Tibial nerve (tissue), 4 donors: ENCODE data around the gene ZNF541. TPM values are rescaled to one million over a fixed set of nuclear protein-coding genes. Genes with fewer than 3 reads are reported as not detected.
"Not testable (repeated sequence)": the region's sequence is repeated elsewhere in the genome, so short reads cannot be mapped to it uniquely, and the experiment has no call there.

Source experiments
- DNase-seq, 2 donors: peaks; one replicate each; pipeline ENCODE4 v3.0.0-alpha.2; 2019; ENCODE audit warnings: low spot score in 2 of 2
- H3K27ac ChIP-seq, 4 donors: fragments of 200-600 bp; sonication (generic) in 3 of 4; one replicate each; pipeline ENCODE4 v1.5.1; 2017 to 2019; ENCODE audit warnings: mild to moderate bottlenecking in 1 of 4
- H3K27me3 ChIP-seq, 2 donors: fragments of 200-600 bp; sonication (generic) in 1 of 2; one replicate each; pipeline versions ENCODE4 v1.5.1 to v1.6.0; 2017 to 2019
- H3K36me3 ChIP-seq, 3 donors: fragments of 200-600 bp; sonication (generic); one replicate each; pipeline ENCODE4 v1.5.1; 2018 to 2019
- H3K4me1 ChIP-seq, 4 donors: fragments of 200-600 bp; sonication (generic) in 3 of 4; one replicate each; pipeline ENCODE4 v1.5.1; 2017 to 2019
- H3K4me3 ChIP-seq, 4 donors: fragments of 200-600 bp; sonication (generic) in 3 of 4; one replicate each; pipeline ENCODE4 v1.5.1; 2017 to 2019; ENCODE audit warnings: mild to moderate bottlenecking in 1 of 4, moderate library complexity in 1 of 4
- H3K9me3 ChIP-seq, 4 donors: fragments of 200-600 bp; sonication (generic) in 3 of 4; one replicate each; pipeline ENCODE4 v1.5.1; 2017 to 2019
- EP300 ChIP-seq, 2 donors: sonication (generic); formaldehyde crosslinking; IDR thresholded peaks; one replicate each; pipeline ENCODE4 v1.6.1; 2017; ENCODE audit warnings: antibody characterized with exemption in 2 of 2, mild to moderate bottlenecking in 1 of 2
- POLR2A ChIP-seq, 2 donors: fragments of 450-650 bp; IDR thresholded peaks; one replicate each; pipeline ENCODE4 v1.6.1; 2017; ENCODE audit warnings: antibody characterized with exemption in 2 of 2, mild to moderate bottlenecking in 2 of 2, moderate library complexity in 2 of 2
- WGBS, 2 donors: methylation state at CpG; one replicate each; pipeline ENCODE4 v1.1.5; 2018; 5-methylcytosine and 5-hydroxymethylcytosine counted together
- total RNA-seq, 4 donors: library from RNA; depleted of rRNA; stranded (reverse); fragments of >200 nt; gene quantifications; one replicate each; pipeline ENCODE4 v1.1.0, GENCODE V29; 2016
- TF ChIP-seq, protein P1 (sequence below), 5 experiments: fragments of 200-600 bp in 3 of 5; fragments of 450-650 bp in 2 of 5; sonication (generic) in 3 of 5; IDR thresholded peaks; one replicate each; pipeline ENCODE4 v1.5.1; 2016 to 2019; ENCODE audit warnings: antibody characterized with exemption in 5 of 5, mild to moderate bottlenecking in 3 of 5, moderate library complexity in 2 of 5

The ZNF541 gene
- total RNA-seq, 4 donors from 2014 or later, result under 0.01 to 0.90 (median 0.66) TPM; not detected in 1

DNA sequence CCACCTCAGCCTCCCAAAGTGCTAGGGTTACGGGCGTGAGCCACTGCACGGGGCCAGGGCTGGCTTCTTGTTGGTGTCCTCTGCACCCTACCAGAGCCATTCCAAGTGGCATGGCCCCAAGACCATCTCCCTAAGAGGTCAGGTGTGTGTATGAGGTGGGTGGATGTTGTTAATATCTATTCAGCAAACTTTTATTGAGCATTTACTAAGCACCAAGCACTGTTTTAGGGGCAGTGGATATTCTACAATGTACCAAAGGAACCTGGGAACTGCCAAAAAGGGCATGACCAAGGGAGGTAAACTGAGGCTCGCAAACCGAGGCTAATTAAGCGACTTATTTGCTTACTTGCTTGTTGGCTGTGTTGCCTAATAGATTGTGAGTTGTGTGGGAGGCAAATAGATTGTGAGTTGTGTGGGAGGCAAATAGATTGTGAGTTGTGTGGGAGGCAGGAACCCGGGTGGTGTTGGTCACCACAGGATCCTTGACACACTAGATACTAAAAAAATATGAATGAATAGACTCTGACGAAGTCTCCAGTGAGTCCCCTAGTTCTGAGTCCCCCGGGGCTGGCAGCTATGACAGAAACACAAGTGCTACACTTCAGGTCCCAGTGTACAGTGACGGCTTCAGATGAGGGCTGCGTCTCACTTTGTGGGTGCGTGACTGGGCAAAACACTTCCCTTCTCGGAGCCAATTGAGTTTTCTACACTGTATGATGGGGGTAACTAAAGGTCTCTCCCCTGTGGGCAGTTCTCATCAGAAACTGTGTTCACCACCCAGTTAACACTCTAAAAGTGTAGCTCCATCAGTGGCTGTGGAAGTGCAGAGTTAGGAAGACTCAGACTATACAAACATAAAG lies 31.0 kb upstream of the ZNF541 start:
- peaks cover 0 to 28% (median 6%) of the 10 kb centered on the region in 4 donors for H3K4me1 ChIP-seq
- 47 to 60% methylated on average over 12 to 13 of the region's 13 CpGs for WGBS, 2 donors

DNA sequence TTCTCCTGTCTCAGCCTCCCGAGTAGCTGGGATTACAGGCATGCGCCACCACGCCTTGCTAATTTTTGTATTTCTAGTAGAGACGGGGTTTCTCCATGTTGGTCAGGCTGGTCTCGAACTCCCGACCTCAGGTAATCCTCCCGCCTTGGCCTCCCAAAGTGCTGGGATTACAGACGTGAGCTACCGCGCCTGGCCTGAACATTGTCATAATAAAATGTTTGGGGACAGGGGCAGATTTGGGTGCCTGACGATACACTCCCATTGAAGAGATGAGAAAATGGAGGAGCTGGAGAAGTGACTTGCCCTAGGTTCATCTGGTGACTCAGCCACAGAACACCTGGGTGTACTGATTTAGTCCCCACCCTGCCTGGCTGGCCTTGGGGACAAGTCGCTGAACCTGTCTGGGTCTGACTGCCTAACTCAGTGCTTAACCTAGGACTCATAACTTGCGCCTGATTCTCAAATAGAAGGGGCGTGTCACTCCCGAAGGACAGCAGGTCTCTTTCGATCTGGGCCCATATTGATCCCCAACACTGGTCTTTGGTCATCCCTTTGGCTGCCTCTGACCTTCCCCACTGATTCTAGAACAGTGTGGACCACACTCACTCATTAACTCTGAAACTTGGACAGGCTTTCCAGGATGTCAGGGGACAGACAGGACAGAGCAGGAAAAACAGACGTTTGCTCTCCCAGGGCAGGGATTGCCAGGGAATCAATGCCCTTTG lies 28.4 kb upstream of the ZNF541 start:
- TF ChIP-seq, protein P1, sequence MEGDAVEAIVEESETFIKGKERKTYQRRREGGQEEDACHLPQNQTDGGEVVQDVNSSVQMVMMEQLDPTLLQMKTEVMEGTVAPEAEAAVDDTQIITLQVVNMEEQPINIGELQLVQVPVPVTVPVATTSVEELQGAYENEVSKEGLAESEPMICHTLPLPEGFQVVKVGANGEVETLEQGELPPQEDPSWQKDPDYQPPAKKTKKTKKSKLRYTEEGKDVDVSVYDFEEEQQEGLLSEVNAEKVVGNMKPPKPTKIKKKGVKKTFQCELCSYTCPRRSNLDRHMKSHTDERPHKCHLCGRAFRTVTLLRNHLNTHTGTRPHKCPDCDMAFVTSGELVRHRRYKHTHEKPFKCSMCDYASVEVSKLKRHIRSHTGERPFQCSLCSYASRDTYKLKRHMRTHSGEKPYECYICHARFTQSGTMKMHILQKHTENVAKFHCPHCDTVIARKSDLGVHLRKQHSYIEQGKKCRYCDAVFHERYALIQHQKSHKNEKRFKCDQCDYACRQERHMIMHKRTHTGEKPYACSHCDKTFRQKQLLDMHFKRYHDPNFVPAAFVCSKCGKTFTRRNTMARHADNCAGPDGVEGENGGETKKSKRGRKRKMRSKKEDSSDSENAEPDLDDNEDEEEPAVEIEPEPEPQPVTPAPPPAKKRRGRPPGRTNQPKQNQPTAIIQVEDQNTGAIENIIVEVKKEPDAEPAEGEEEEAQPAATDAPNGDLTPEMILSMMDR (IDR thresholded peaks at IDR 0.05), result no peak
- TF ChIP-seq EP300 (IDR thresholded peaks at IDR 0.05) (no peak), POLR2A (IDR thresholded peaks at IDR 0.05) (no peak)
- peak overlapping the region; percentile 43 to 64 (median 56) for H3K4me3 ChIP-seq
- 77 to 79% methylated on average over 17 of the region's 17 CpGs for WGBS, 2 donors
- peak overlapping the region in 3 of 4 donors; percentile 80 to 93 (median 86) for H3K27ac ChIP-seq
- peaks cover 0 to 26% (median 6%) of the 10 kb centered on the region in 4 donors for H3K4me1 ChIP-seq
- no peak for DNase-seq
- no peaks in the 10 kb centered on the region for H3K27me3 ChIP-seq
- H3K36me3 ChIP-seq, result no peaks in the 10 kb centered on the region
- no peaks in the 10 kb centered on the region for H3K9me3 ChIP-seq

More for the DNA sequence above, 31.0 kb upstream of the ZNF541 start:
- Histone ChIP-seq H3K4me3 (no peak overlapping the region), H3K27me3 (no peaks in the 10 kb centered on the region), H3K27ac (peak overlapping the region in 1 of 4 donors; percentile 4), H3K36me3 (no peaks in the 10 kb centered on the region), H3K9me3 (no peaks in the 10 kb centered on the region)
- DNase-seq, result no peak
- TF ChIP-seq EP300 (IDR thresholded peaks at IDR 0.05), result no peak
- no peak for TF ChIP-seq POLR2A (IDR thresholded peaks at IDR 0.05)
- TF ChIP-seq, protein P1 (IDR thresholded peaks at IDR 0.05), result no peak

DNA sequence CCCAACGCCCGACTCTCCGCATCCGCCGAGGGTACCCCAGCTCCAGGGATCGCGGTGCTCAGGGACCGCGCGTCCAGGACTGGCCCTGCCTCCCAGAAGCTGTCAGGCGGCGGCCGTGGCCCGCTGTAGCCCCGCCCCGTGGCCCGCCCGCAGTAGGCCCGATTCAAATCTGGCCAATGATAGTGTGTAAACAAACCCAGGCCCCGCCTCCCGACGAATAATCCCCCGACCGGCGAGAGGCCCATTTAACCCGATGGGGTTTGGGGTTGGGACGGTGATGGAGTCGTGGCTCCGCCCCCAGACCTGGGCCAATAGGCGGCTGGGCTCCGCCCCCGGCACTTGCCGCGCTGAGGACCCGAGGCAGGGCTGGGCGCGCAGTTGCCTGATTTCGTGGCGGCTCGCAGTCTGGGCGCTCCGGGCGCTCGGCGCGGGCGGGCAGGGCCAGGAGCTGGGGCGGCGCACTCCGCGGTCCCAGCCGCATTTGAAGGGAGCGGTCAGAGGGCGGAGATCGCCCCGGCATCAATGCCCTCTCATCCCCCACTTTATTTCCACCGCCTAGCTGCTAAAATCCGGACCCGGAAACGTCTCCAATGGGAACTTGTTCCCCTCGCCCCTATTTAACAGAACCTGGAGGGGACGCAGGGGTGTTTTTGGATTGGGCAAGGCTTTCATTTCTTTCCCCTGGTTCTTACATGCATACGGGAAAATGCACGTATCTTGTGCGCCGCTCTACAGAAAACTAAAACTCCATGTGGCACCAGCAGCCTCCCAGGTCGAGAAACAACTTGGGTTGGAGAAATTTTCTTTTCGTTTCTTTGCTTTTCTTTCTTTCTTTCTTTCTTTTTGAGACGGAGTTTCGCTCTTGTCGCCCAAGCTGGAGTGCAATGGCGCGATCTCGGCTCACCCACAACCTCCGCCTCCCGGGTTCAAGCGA lies 27.6 kb upstream of the ZNF541 start:
- H3K9me3 ChIP-seq, result no peaks in the 10 kb centered on the region
- 5 to 8% methylated on average over 56 to 68 of the region's 77 CpGs for WGBS, 2 donors

DNA sequence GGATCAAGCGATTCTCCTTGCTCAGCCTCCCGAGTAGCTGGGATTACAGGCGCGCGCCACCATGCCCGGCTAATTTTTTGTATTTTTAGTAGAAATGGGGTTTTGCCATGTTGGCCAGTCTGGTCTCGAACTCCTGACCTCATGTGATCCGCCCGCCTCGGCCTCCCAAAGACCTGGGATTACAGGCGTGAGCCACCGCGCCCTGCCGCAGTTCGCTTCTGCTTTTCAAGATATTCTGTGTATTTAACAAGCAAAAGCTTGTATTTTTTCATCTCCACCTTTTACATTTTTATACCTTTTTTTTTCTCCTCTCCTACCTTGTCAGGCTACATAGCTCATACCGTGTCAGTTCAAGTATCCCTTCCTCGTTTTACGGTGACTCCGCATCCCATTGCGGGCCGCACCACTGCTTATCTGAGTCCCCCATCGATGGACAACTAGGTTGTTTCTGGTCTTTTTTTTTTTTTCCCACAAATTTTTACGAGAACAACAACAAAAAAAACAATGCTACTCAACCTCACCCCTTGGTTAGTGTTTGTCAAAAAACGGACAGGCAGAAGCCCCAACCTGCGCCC lies 26.8 kb upstream of the ZNF541 start:
- 38 to 43% methylated on average over 25 of the region's 25 CpGs for WGBS, 2 donors
- H3K27me3 ChIP-seq, H3K36me3 ChIP-seq, DNase-seq, H3K9me3 ChIP-seq: not testable (repeated sequence)
- peak overlapping the region; percentile 34 to 61 (median 44) for H3K4me3 ChIP-seq
- H3K4me1 ChIP-seq, result peaks cover 0 to 26% (median 6%) of the 10 kb centered on the region in 4 donors
- peak overlapping the region; percentile 35 to 95 (median 72) for H3K27ac ChIP-seq

More for the DNA sequence above, 27.6 kb upstream of the ZNF541 start:
- peak overlapping the region; percentile 40 to 95 (median 83) for H3K27ac ChIP-seq
- TF ChIP-seq POLR2A (IDR thresholded peaks at IDR 0.05) (peak; percentile 68 to 92), EP300 (IDR thresholded peaks at IDR 0.05) (peak; percentile 92 to 94)
- TF ChIP-seq, protein P1 (IDR thresholded peaks at IDR 0.05), result peak in 3 of 5 experiments; percentile 5 to 51 (median 41)
- peak overlapping the region; percentile 43 to 64 (median 56) for H3K4me3 ChIP-seq
- no peaks in the 10 kb centered on the region for H3K36me3 ChIP-seq
- no peaks in the 10 kb centered on the region for H3K27me3 ChIP-seq
- DNase-seq, result peak; percentile 99 to 100
- H3K4me1 ChIP-seq, result peaks cover 0 to 26% (median 6%) of the 10 kb centered on the region in 4 donors
